K562 (cell line): ENCODE measurements around the gene SLC31A2. TPM values are rescaled to one million over a fixed set of nuclear protein-coding genes. Genes with fewer than 3 reads are reported as not detected.

Source experiments
- ATAC-seq: fragments of 200-7000 bp; cut with Tn5 transposase; 3 replicates; pipeline ENCODE4 v1.9.1; 2020; ENCODE audit warnings: moderate library complexity
- BruUV-seq: library from RNA; stranded (reverse); fragments of 400-500 nt; replicated peaks from 2 replicates; lab custom pipeline; 2021; lab: Mats Ljungman, UMichigan
- CTCF ChIA-PET: fragments of 300-600 bp; formaldehyde crosslinking; extraction: SDS; loops from one replicate; lab custom pipeline; 2021; ENCODE audit warnings: low intra/inter-chr PET ratio; lab: Yijun Ruan, JAX
- POLR2A ChIA-PET: fragments of 300-600, 350-650 bp; sonication (Branson Sonifier 250); formaldehyde crosslinking; extraction: SDS; loops from one replicate; lab custom pipeline; 2021; ENCODE audit warnings: antibody characterized with exemption, inconsistent platforms; lab: Yijun Ruan, JAX
- DNase-seq, 4 experiments: peaks; one replicate each; pipeline versions ENCODE4 v3.0.0 to v3.0.0-alpha.2; 2011 to 2018; ENCODE audit warnings: low spot score in 3 of 4, mixed read lengths in 3 of 4; ENCODE audit errors: extremely low read depth in 1 of 4
- FAIRE-seq: peaks from 2 replicates; lab custom pipeline; 2011; peaks lifted over from hg19 to GRCh38; lab: Jason Lieb, UNC
- H2AFZ ChIP-seq: 2 replicates; pipeline ENCODE4 v1.6.0; 2011; ENCODE audit warnings: low read depth, low read length, control low read depth, inconsistent platforms
- H3K27ac ChIP-seq: fragments of 200-600 bp; 3 replicates; pipeline ENCODE4 v1.8.0; 2011; ENCODE audit warnings: low read depth, mild to moderate bottlenecking, control low read depth, inconsistent platforms, low read length, moderate library complexity, mixed read lengths; ENCODE audit errors: extremely low read depth
- H3K27me3 ChIP-seq, 2 experiments: fragments of 300-600 bp in 1 of 2; 2 replicates in 1 of 2; 3 replicates in 1 of 2; pipeline versions ENCODE4 v1.6.0 to v1.8.0; 2011; ENCODE audit warnings: inconsistent platforms in 2 of 2, low read length in 2 of 2, mild to moderate bottlenecking in 1 of 2, mixed read lengths in 1 of 2, moderate library complexity in 1 of 2; ENCODE audit not compliant: control insufficient read depth in 2 of 2, insufficient read depth in 2 of 2
- H3K36me3 ChIP-seq: fragments of 300-600 bp; 3 replicates; pipeline ENCODE4 v1.8.0; 2011; ENCODE audit warnings: mild to moderate bottlenecking, low read length, inconsistent platforms; ENCODE audit not compliant: control insufficient read depth, insufficient read depth
- H3K4me1 ChIP-seq, 2 experiments: fragments of 200-600 bp in 1 of 2; replicated peaks in 1 of 2; 2 replicates in 1 of 2; 3 replicates in 1 of 2; pipeline versions ENCODE4 v1.5.1 to v1.8.0; 2011; ENCODE audit warnings: inconsistent platforms in 2 of 2, low read length in 2 of 2, mild to moderate bottlenecking in 1 of 2, mixed read lengths in 1 of 2, moderate library complexity in 1 of 2; ENCODE audit not compliant: control insufficient read depth in 2 of 2, insufficient read depth in 2 of 2
- H3K4me2 ChIP-seq: 2 replicates; pipeline ENCODE4 v1.6.1; 2011; ENCODE audit warnings: low read length, control low read depth, inconsistent platforms, mixed read lengths; ENCODE audit not compliant: insufficient read depth
- H3K4me3 ChIP-seq: fragments of 200-600 bp; sonication (generic), shearing (Covaris generic); 2 replicates; pipeline ENCODE4 v1.5.1; 2016; ENCODE audit warnings: control low read depth, inconsistent platforms
- H3K79me2 ChIP-seq: fragments of 200-600 bp; 3 replicates; pipeline ENCODE4 v1.8.0; 2011; ENCODE audit warnings: low read length, inconsistent platforms; ENCODE audit not compliant: control insufficient read depth, insufficient read depth
- H3K9ac ChIP-seq, 2 experiments: 2 replicates each; pipeline versions ENCODE4 v1.6.0 to v1.6.1; 2011; ENCODE audit warnings: low read depth in 2 of 2, low read length in 2 of 2, control low read depth in 1 of 2, inconsistent platforms in 1 of 2, mild to moderate bottlenecking in 1 of 2, mixed read lengths in 1 of 2; ENCODE audit not compliant: insufficient read depth in 1 of 2
- H3K9me1 ChIP-seq: one replicate; pipeline ENCODE4 v1.6.0; 2011; ENCODE audit warnings: inconsistent platforms, mild to moderate bottlenecking, low read length, moderate library complexity; ENCODE audit not compliant: control insufficient read depth, insufficient read depth
- H3K9me3 ChIP-seq: replicated peaks from 2 replicates; pipeline ENCODE4 v1.5.1; 2011; ENCODE audit warnings: low read depth, low read length, inconsistent platforms; ENCODE audit not compliant: control insufficient read depth, insufficient read depth
- H4K20me1 ChIP-seq: replicated peaks from 2 replicates; pipeline ENCODE4 v1.6.1; 2011; ENCODE audit warnings: low read length, inconsistent platforms, mixed read lengths; ENCODE audit not compliant: control insufficient read depth, insufficient read depth
- FUS ChIP-seq: fragments of 200-400 bp; formaldehyde crosslinking; optimal IDR thresholded peaks from 2 replicates; pipeline ENCODE3; 2017; ENCODE audit warnings: low read depth, low read length
- HDAC1 ChIP-seq, 2 experiments: fragments of 450-650 bp; IDR thresholded peaks; 2 replicates each; pipeline ENCODE4 v1.6.1; 2016 to 2017; ENCODE audit warnings: inconsistent platforms in 1 of 2, mild to moderate bottlenecking in 1 of 2, moderate library complexity in 1 of 2
- HDAC2 ChIP-seq: fragments of 450-650 bp; IDR thresholded peaks from 2 replicates; pipeline ENCODE4 v1.6.1; 2016; ENCODE audit warnings: mild to moderate bottlenecking
- KDM1A ChIP-seq, 2 experiments: fragments of 450-650 bp; IDR thresholded peaks; 2 replicates each; pipeline ENCODE4 v1.6.1; 2016; ENCODE audit warnings: mild to moderate bottlenecking in 2 of 2
- PTRF ChIP-seq: fragments of 450-650 bp; IDR thresholded peaks from 2 replicates; pipeline ENCODE4 v1.6.1; 2016; ENCODE audit warnings: mild to moderate bottlenecking, missing genetic modification characterization, missing compliant biosample characterization
- RBM39 ChIP-seq: fragments of 200-400 bp; formaldehyde crosslinking; optimal IDR thresholded peaks from 2 replicates; pipeline ENCODE3; 2018; ENCODE audit warnings: low read depth, low read length
- RCOR1 ChIP-seq, 2 experiments: IDR thresholded peaks; 2 replicates each; pipeline ENCODE4 v1.6.1; 2012; ENCODE audit warnings: low read depth in 2 of 2, low read length in 2 of 2, borderline replicate concordance in 1 of 2, improper control_type of control experiment in 1 of 2
- ZNF121 ChIP-seq: sonication (generic); formaldehyde crosslinking; conservative IDR thresholded peaks from 2 replicates; pipeline ENCODE4 v1.8.0; 2022; ENCODE audit warnings: missing genetic modification reagents
- ZNF224 ChIP-seq: sonication (generic); formaldehyde crosslinking; IDR thresholded peaks from 2 replicates; pipeline ENCODE4 v1.8.0; 2022; ENCODE audit warnings: mild to moderate bottlenecking, missing genetic modification reagents
- ZSCAN32 ChIP-seq: fragments of 450-650 bp; formaldehyde crosslinking; IDR thresholded peaks from 2 replicates; pipeline ENCODE4 v1.4.0; 2020; ENCODE audit warnings: mild to moderate bottlenecking, moderate library complexity
- WGBS: fragments of 100-300 bp; shearing (Covaris generic); methylation state at CpG from one replicate; pipeline ENCODE4 v1.1.6; 2016; ENCODE audit warnings: low coverage, mixed read lengths; ENCODE audit not compliant: insufficient coverage; ENCODE audit errors: missing lambda C conversion rate; 5-methylcytosine and 5-hydroxymethylcytosine counted together
- in situ Hi-C: fragments of 300-500 bp; cut with MboI; formaldehyde crosslinking; loops from 4 replicates; pipeline ENCODE4 v1.15.0; 2018; ENCODE audit warnings: inconsistent platforms, mixed read lengths
- intact Hi-C: fragments of 100-400 bp; cut with micrococcal nuclease; formaldehyde crosslinking; loops from 2 replicates; pipeline ENCODE4 v1.14.2; 2022
- polyA plus RNA-seq, 8 experiments: library from polyadenylated mRNA; depleted of rRNA in 4 of 8; stranded (reverse) in 5 of 8; unstranded in 3 of 8; fragments of >200 nt; fragmentation: Nextera tagmentation in 2 of 8; fragmentation: Illumina TruSeq in 1 of 8; extraction: Ambion mirVana in 2 of 8; extraction: Trizol in 1 of 8; gene quantifications; 2 replicates each; pipeline versions ENCODE4 v1.2.1 to v1.2.3, GENCODE V29; 2011 to 2014; ENCODE audit warnings: inconsistent platforms in 1 of 8, missing spikeins in 1 of 8
- total RNA-seq, 7 experiments: library from RNA; depleted of rRNA in 6 of 7; stranded (reverse); fragments of >200 nt in 6 of 7; fragmentation: Illumina TruSeq in 2 of 7; extraction: Trizol in 2 of 7; gene quantifications; 2 replicates each; pipeline versions ENCODE4 v1.2.1 to v1.2.3, GENCODE V29; 2011 to 2021; ENCODE audit warnings: low replicate concordance in 1 of 7
- TF ChIP-seq, protein P1 (sequence below): fragments of 450-650 bp; IDR thresholded peaks from 2 replicates; pipeline ENCODE4 v1.6.1; 2016

The SLC31A2 gene
- total and polyA plus RNA-seq, 9 of the 15 experiments (the other 6 are each of a cell fraction or from before 2014, with no cell fraction given): 1.5 to 4.3 (median 2.3) TPM

DNA sequence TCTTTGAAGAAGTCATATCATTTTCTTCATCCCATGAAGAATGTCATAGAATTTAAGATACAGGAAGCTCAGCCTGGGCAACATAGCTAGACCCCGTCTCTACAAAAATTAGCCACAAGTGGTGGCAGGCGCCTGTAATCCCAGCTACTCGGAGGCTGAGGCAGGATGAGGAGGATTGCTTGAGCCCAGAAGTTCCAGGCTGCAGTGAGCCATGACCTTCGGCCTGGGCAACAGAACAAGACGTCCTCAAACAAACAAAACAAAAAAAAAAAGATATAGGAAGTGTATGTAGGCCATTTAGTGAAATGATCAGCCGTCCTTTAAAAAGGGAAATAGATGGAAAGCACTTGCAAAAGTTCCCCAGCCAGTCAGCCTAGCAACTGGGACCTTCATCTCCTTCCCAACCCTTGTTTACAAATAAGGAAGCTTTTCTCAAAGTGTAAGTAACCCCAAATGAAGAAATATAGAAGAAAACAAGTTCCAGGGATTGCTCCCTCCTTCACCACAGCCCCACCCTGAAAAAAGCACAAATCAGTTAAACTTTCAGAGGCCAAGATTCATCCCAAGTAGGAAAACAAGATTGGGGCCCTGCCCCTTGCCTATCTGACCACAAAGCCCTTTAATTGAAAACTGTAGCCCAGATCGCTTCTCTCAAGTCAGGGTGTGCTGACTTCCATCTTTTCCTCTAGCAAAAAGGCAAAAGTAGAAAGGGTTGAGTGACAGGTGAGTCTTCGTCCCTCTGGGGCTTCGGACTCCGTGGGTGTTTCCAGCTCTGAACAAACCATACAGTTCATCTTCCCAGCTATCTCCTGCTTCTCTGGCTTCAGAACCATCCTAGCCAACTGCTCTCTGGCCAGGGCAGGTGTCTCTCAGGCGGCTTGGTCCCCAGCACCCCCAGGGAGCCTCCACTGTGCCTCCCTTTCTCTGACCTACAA is 1.2 kb downstream of the SLC31A2 start:
- Histone ChIP-seq H3K36me3 (no peaks in the 10 kb centered on the region), H3K4me2 (peak overlapping the region; percentile 83), H3K4me3 (peak overlapping the region; percentile 67; the same call in 1 of the 2 replicates), H4K20me1 (no peaks in the 10 kb centered on the region), H3K79me2 (no peaks in the 10 kb centered on the region), H3K9me1 (no peaks in the 10 kb centered on the region), H3K4me1 (peaks cover 11 to 14% of the 10 kb centered on the region in 2 experiments; a peak in 4 of 5 replicates), H2AFZ (peak overlapping the region; percentile 94), H3K27ac (no peak overlapping the region), H3K9me3 (no peaks in the 10 kb centered on the region), H3K27me3 (no peaks in the 10 kb centered on the region), H3K9ac (no peak overlapping the region)
- 40% methylated on average over 11 of the region's 11 CpGs for WGBS
- intact Hi-C loops (no loop called here), in situ Hi-C loops (no loop called here)
- POLR2A ChIA-PET: interaction anchor here (1.0 kb wide), 1 partner anchor 52 kb away, joined by 3 read pairs; no protein-coding TSS in a partner anchor
- ATAC-seq: no peak
- no peak for FAIRE-seq
- no peak for DNase-seq
- no peak for TF ChIP-seq ZSCAN32 (CRISPR knock-in tag)
- TF ChIP-seq ZNF121 (CRISPR knock-in tag): peak; percentile 96
- TF ChIP-seq HDAC2: peak; percentile 28; the same call in 1 of the 2 replicates
- TF ChIP-seq FUS: no peak
- TF ChIP-seq HDAC1 (IDR thresholded peaks at IDR 0.05): peak in 1 of 2 experiments; percentile 52; a peak in 1 of 4 replicates
- no peak for TF ChIP-seq PTRF (tag)
- TF ChIP-seq, protein P1, sequence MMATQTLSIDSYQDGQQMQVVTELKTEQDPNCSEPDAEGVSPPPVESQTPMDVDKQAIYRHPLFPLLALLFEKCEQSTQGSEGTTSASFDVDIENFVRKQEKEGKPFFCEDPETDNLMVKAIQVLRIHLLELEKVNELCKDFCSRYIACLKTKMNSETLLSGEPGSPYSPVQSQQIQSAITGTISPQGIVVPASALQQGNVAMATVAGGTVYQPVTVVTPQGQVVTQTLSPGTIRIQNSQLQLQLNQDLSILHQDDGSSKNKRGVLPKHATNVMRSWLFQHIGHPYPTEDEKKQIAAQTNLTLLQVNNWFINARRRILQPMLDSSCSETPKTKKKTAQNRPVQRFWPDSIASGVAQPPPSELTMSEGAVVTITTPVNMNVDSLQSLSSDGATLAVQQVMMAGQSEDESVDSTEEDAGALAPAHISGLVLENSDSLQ: peak; percentile 69
- peak; percentile 70 to 95; a peak in 3 of 4 replicates for TF ChIP-seq RCOR1 (IDR thresholded peaks at IDR 0.05; ENCODE audit: borderline replicate concordance in 1 of 2, low read depth in 2 of 2, low read length in 2 of 2)
- TF ChIP-seq RBM39: no peak
- TF ChIP-seq ZNF224: no peak
- peak; percentile 85 to 89 for TF ChIP-seq KDM1A (IDR thresholded peaks at IDR 0.05)
- CTCF ChIA-PET: no interaction called here
- BruUV-seq: TSS peak; percentile 50
